NCI-H226 (cell line): ENCODE measurements around the gene PTPRR.

Source experiments
- DNase-seq: peaks from one replicate; pipeline ENCODE4 v3.0.0-alpha.2; 2015

The PTPRR gene

GRCh38 chr12:70787612-70788011 lies 132.9 kb downstream of the PTPRR start:
- DNase-seq, result no peak

GRCh38 chr12:70785896-70786295 lies 134.6 kb downstream of the PTPRR start:
- DNase-seq, result no peak

GRCh38 chr12:70784042-70784668 lies 136.4 kb downstream of the PTPRR start:
- DNase-seq, result no peak

GRCh38 chr12:70783455-70783854 lies 137.1 kb downstream of the PTPRR start:
- no peak for DNase-seq

GRCh38 chr12:70779250-70779649 lies 141.3 kb downstream of the PTPRR start:
- no peak for DNase-seq

- DNase-seq, result no peak
Observed at GRCh38 chr12:70774055-70774454, 146.5 kb downstream of the PTPRR start.

GRCh38 chr12:70772836-70773235 lies 147.7 kb downstream of the PTPRR start:
- DNase-seq, result no peak

- DNase-seq, result no peak
Observed at GRCh38 chr12:70771581-70771980, 149.0 kb downstream of the PTPRR start.

GRCh38 chr12:70763666-70764065 lies 156.9 kb downstream of the PTPRR start:
- DNase-seq, result no peak

- DNase-seq, result no peak
Observed at GRCh38 chr12:70762000-70762399, 158.5 kb downstream of the PTPRR start.

- no peak for DNase-seq
Observed at GRCh38 chr12:70759161-70759918, 161.2 kb downstream of the PTPRR start.

GRCh38 chr12:70758494-70758845 lies 162.1 kb downstream of the PTPRR start:
- DNase-seq, result no peak

- DNase-seq, result no peak
Observed at GRCh38 chr12:70757830-70758493, 162.6 kb downstream of the PTPRR start.

GRCh38 chr12:70756791-70757190 lies 163.7 kb downstream of the PTPRR start:
- no peak for DNase-seq

GRCh38 chr12:70756118-70756517 lies 164.4 kb downstream of the PTPRR start:
- peak; percentile 53 for DNase-seq

- no peak for DNase-seq
Observed at GRCh38 chr12:70754330-70754741, 166.2 kb downstream of the PTPRR start.

- no peak for DNase-seq
Observed at GRCh38 chr12:70752327-70752726, 168.2 kb downstream of the PTPRR start.

GRCh38 chr12:70749931-70750330 lies 170.6 kb downstream of the PTPRR start:
- no peak for DNase-seq

- no peak for DNase-seq
Observed at GRCh38 chr12:70748809-70749208, 171.7 kb downstream of the PTPRR start.

GRCh38 chr12:70747445-70748260 lies 172.9 kb downstream of the PTPRR start:
- no peak for DNase-seq

- DNase-seq, result no peak
Observed at GRCh38 chr12:70745048-70745447, 175.5 kb downstream of the PTPRR start.

GRCh38 chr12:70744178-70744577 lies 176.4 kb downstream of the PTPRR start:
- peak; percentile 80 for DNase-seq

- no peak for DNase-seq
Observed at GRCh38 chr12:70741256-70741655, 179.3 kb downstream of the PTPRR start.
